Osteoblast (primary cell): ENCODE data around the gene KIF26B. TPM values are rescaled to one million over a fixed set of nuclear protein-coding genes. Genes with fewer than 3 reads are reported as not detected.

Source experiments
- DNase-seq: peaks from one replicate; pipeline ENCODE4 v3.0.0; 2011; ENCODE audit warnings: low spot score, mixed read lengths; ENCODE audit not compliant: insufficient read length; ENCODE audit errors: missing footprints
- H2AFZ ChIP-seq: 2 replicates; pipeline ENCODE4 v1.6.0; 2011; ENCODE audit warnings: mild to moderate bottlenecking, low read length
- H3K27ac ChIP-seq: 2 replicates; pipeline ENCODE4 v1.5.1; 2011; ENCODE audit warnings: mild to moderate bottlenecking, low read depth, low read length, moderate library complexity
- H3K27me3 ChIP-seq: 2 replicates; pipeline ENCODE4 v1.6.0; 2012; ENCODE audit warnings: mild to moderate bottlenecking, control low read depth, inconsistent platforms, low read length, moderate library complexity; ENCODE audit not compliant: insufficient read depth
- H3K36me3 ChIP-seq: 2 replicates; pipeline ENCODE4 v1.5.1; 2011; ENCODE audit warnings: mild to moderate bottlenecking, low read length, control low read depth, moderate library complexity; ENCODE audit not compliant: insufficient read depth
- H3K4me1 ChIP-seq: 2 replicates; pipeline ENCODE4 v1.5.1; 2011; ENCODE audit warnings: mild to moderate bottlenecking, low read length, control low read depth, moderate library complexity; ENCODE audit not compliant: insufficient read depth
- H3K4me2 ChIP-seq: 2 replicates; pipeline ENCODE4 v1.6.0; 2011; ENCODE audit warnings: mild to moderate bottlenecking, low read length; ENCODE audit not compliant: insufficient read depth
- H3K4me3 ChIP-seq: fragments of 200-600 bp; sonication (generic); 3 replicates; pipeline ENCODE4 v1.5.1; 2012; ENCODE audit warnings: mild to moderate bottlenecking, low read length, inconsistent platforms; ENCODE audit not compliant: insufficient read depth
- H3K79me2 ChIP-seq: 2 replicates; pipeline ENCODE4 v1.6.0; 2012; ENCODE audit warnings: mild to moderate bottlenecking, low read length, control low read depth, inconsistent platforms; ENCODE audit not compliant: insufficient read depth
- H3K9me3 ChIP-seq: 2 replicates; pipeline ENCODE4 v1.5.1; 2011; ENCODE audit warnings: low read depth, low read length, control low read depth
- H4K20me1 ChIP-seq: 2 replicates; pipeline ENCODE4 v1.6.0; 2012; ENCODE audit warnings: mild to moderate bottlenecking, low read length, control low read depth; ENCODE audit not compliant: insufficient read depth
- CTCF ChIP-seq: IDR thresholded peaks from 2 replicates; pipeline ENCODE4 v1.5.1; 2011; ENCODE audit warnings: mild to moderate bottlenecking, low read depth, low read length, moderate library complexity; ENCODE audit errors: extremely low read depth
- total RNA-seq: library from RNA; depleted of rRNA; stranded (reverse); fragments of >200 nt; gene quantifications from 2 replicates; pipeline ENCODE4 v1.2.3, GENCODE V29; 2012

Gene KIF26B
- total RNA-seq, 1 donor = 22.1 TPM

DNA sequence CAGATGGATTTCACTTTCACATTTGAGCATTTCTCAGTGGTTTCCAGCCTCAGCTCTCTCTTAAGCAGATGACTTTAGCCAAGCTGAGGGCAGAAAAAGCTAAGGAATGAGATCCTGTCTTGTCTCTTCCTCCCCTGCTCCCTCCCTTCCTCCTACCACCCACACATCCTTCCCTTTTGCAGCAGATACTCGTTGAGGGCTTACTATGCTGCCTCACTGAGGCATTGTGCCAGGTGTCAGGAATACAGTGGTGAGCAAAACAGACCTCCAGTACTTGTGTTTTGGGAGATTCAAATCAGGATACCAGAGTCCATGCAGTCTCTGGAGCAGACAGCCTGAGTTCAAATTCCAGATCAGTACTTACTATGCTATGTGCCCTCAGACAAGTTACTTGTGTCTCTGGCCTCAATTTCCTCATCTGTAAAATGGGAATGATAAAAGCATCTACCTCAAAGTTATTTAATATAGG is 43.2 kb downstream of the KIF26B start:
- Histone ChIP-seq H3K4me3 (peak overlapping the region; percentile 36), H3K9me3 (no peaks in the 10 kb centered on the region), H3K4me2 (peak overlapping the region; percentile 54), H3K27me3 (no peaks in the 10 kb centered on the region), H3K4me1 (peaks cover 3% of the 10 kb centered on the region), H3K36me3 (no peaks in the 10 kb centered on the region), H2AFZ (peak overlapping the region; percentile 32), H3K27ac (no peak overlapping the region), H4K20me1 (no peaks in the 10 kb centered on the region), H3K79me2 (no peaks in the 10 kb centered on the region)
- TF ChIP-seq CTCF = no peak
- peak; percentile 75 for DNase-seq

GRCh38 chr1:245198748-245199516 is 44.1 kb downstream of the KIF26B start:
- Histone ChIP-seq H3K79me2 (no peaks in the 10 kb centered on the region), H4K20me1 (no peaks in the 10 kb centered on the region)
- no peak for TF ChIP-seq CTCF

DNA sequence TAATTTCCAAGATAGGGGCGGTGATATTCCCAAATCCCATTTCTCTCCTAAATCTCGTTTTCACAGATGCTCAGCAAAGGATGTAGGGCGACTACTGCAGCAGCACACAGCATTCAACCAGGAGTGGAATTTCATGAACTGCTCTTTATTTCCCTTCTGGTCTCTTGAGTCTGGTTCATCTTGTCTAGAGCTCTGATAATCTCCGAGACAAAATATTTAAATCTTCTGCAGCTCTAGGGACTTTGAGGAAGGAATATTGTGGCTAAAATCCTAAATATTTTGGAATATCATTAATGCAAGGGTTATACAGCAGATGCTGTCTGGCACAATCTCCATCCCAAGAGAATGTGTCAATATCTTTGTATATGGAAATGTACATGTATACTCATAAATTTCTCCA is 45.4 kb downstream of the KIF26B start:
- H4K20me1 ChIP-seq = no peaks in the 10 kb centered on the region
- H3K27me3 ChIP-seq = no peaks in the 10 kb centered on the region
- no peak overlapping the region for H3K4me2 ChIP-seq
- peaks cover 3% of the 10 kb centered on the region for H3K4me1 ChIP-seq
- no peak overlapping the region for H3K4me3 ChIP-seq
- no peak overlapping the region for H3K27ac ChIP-seq
- no peak overlapping the region for H2AFZ ChIP-seq
- TF ChIP-seq CTCF = no peak
- H3K36me3 ChIP-seq = no peaks in the 10 kb centered on the region
- H3K79me2 ChIP-seq = no peaks in the 10 kb centered on the region
- H3K9me3 ChIP-seq = no peaks in the 10 kb centered on the region
- DNase-seq = no peak

More at GRCh38 chr1:245198748-245199516, 44.1 kb downstream of the KIF26B start:
- H3K27ac ChIP-seq = no peak overlapping the region
- no peak overlapping the region for H3K4me2 ChIP-seq
- no peaks in the 10 kb centered on the region for H3K27me3 ChIP-seq
- H3K4me3 ChIP-seq = no peak overlapping the region
- DNase-seq = no peak
- H3K9me3 ChIP-seq = no peaks in the 10 kb centered on the region
- H3K4me1 ChIP-seq = peaks cover 3% of the 10 kb centered on the region
- no peaks in the 10 kb centered on the region for H3K36me3 ChIP-seq
- H2AFZ ChIP-seq = no peak overlapping the region

- H3K27me3 ChIP-seq = no peaks in the 10 kb centered on the region
- no peaks in the 10 kb centered on the region for H4K20me1 ChIP-seq
- H3K4me2 ChIP-seq = no peak overlapping the region
- H2AFZ ChIP-seq = no peak overlapping the region
- no peaks in the 10 kb centered on the region for H3K36me3 ChIP-seq
- H3K27ac ChIP-seq = no peak overlapping the region
- no peak for TF ChIP-seq CTCF
- no peaks in the 10 kb centered on the region for H3K79me2 ChIP-seq
- peaks cover 3% of the 10 kb centered on the region for H3K4me1 ChIP-seq
- H3K9me3 ChIP-seq = no peaks in the 10 kb centered on the region
- no peak overlapping the region for H3K4me3 ChIP-seq
- no peak for DNase-seq
Observed at GRCh38 chr1:245201201-245201600, 46.4 kb downstream of the KIF26B start.
